HG03108 (cell line): Measurements from ENCODE around the gene SPATA31D1.

Experiments used
- ATAC-seq: cut with Tn5 transposase; IDR thresholded peaks from one replicate; pipeline ENCODE4 v1.9.1; 2021; ENCODE audit warnings: moderate library complexity; ENCODE audit not compliant: unreplicated experiment

The SPATA31D1 gene

DNA sequence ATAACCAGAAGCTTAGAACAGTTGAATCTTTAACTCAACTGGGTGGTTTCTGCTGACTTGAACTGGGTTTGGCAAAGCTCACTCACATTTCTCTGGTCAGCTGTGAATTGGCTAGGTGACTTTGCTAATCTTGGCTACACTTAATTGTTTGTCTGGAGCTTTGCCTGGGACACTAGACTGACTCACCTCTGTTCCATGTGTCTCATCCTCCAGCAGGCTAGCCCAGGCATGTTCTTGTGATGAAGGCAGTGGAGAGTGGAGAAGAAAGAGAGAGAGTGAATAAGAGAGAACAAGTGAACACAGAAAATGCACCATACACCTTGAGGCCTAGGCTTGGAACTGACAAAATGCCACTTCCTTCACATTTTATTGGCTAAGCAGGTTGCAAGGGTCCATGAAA, 32.6 kb downstream of the SPATA31D1 start:
- no peak for ATAC-seq

- no peak for ATAC-seq
Observed at GRCh38 chr9:82022121-82022520, 33.5 kb downstream of the SPATA31D1 start.

DNA sequence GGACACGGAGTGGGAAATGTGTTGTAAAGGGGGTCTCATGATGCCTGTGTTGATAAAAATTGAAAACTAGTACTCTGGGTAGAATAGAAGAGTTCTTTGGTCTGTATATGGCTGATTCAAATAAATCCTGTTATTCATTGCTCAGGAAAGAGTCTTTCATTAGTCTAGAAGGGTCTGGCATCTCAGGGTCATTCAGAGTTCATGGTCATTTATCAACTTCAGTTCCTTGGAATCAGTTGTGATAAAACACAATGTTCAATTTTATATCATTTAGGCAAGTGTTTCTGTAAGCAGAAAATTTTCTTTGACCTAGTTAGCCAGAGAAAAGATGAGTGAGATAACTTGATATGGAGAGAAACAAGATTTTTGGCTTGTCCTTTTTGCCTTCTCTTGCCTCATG, 36.3 kb downstream of the SPATA31D1 start:
- no peak for ATAC-seq

GRCh38 chr9:82031538-82032280, 43.1 kb downstream of the SPATA31D1 start:
- no peak for ATAC-seq

- ATAC-seq, result no peak
Observed at GRCh38 chr9:82034956-82035731, 46.6 kb downstream of the SPATA31D1 start.

GRCh38 chr9:82036086-82036485, 47.5 kb downstream of the SPATA31D1 start:
- ATAC-seq, result no peak

DNA sequence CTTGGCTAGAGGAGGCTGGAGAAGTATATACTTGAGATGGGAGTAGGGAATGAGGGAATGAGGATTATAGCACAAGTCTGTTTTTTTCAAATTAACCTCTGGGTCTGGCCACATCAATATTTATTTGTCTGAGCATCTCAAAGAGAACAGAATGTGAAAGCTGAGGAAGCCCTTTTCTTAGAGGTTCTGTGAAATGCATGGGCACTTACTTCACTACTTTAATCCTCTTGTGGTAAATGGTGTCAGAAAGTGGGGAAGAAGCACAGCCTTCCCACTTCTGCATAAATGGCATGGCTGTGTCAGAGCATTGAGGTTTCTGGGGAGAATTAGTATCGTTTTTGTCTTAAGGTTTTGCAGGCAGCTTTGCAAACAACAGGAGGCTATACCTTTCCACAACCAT, 48.6 kb downstream of the SPATA31D1 start:
- no peak for ATAC-seq

DNA sequence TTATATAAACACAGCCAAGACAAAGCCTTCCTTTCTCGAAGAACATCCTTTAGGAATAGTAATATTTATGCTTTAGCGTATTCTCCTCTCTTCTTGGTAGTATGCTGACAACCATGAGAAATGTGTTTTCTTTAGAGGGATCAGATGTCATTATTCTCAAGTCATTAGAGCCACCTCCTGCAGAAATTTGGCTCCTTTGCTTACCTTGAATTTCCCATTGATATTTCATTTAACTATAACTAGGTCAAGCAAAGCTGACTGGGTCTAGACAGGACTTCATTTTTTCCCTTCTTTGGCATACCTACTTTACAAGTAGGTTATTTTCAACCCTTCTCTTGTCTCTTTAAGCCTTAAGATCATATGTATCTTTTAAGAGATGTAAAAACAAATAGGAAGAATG, 50.3 kb downstream of the SPATA31D1 start:
- no peak for ATAC-seq
